Kidney epithelial cell (primary cell): ENCODE measurements around the gene RNF34. TPM values are rescaled to one million over a fixed set of nuclear protein-coding genes. Genes with fewer than 3 reads are reported as not detected.

ENCODE experiments used
- DNase-seq: peaks from one replicate; pipeline ENCODE4 v3.0.0-alpha.2; 2010; ENCODE audit warnings: low read depth
- H3K27me3 ChIP-seq: 2 replicates; pipeline ENCODE4 v1.6.0; 2011; ENCODE audit warnings: low read length; ENCODE audit not compliant: control insufficient read depth, insufficient read depth
- H3K36me3 ChIP-seq: 2 replicates; pipeline ENCODE4 v1.5.1; 2011; ENCODE audit warnings: low read length; ENCODE audit not compliant: control insufficient read depth, insufficient read depth
- H3K4me3 ChIP-seq: 2 replicates; pipeline ENCODE4 v1.5.1; 2011; ENCODE audit warnings: low read depth, mild to moderate bottlenecking, control low read depth, low read length
- total RNA-seq: library from RNA; depleted of rRNA; stranded (reverse); fragments of >200 nt; gene quantifications from 2 replicates; pipeline ENCODE4 v1.2.3, GENCODE V29; 2015
- TF ChIP-seq, protein P1 (sequence below): IDR thresholded peaks from 2 replicates; pipeline ENCODE4 v1.5.1; 2011; ENCODE audit warnings: mild to moderate bottlenecking, moderate library complexity, low read length, control low read depth, inconsistent platforms; ENCODE audit not compliant: insufficient read depth, poor library complexity, severe bottlenecking

RNF34 gene
- total RNA-seq, result 37.7 and 45.3 TPM in 2 replicates

GRCh38 chr12:121399391-121400331, at the start of gene RNF34:
Gene RNF34, plus strand, starts transcription at chr12:121400118. Its CDS starts 95 bp downstream, at chr12:121400213.
- TF ChIP-seq, protein P1, sequence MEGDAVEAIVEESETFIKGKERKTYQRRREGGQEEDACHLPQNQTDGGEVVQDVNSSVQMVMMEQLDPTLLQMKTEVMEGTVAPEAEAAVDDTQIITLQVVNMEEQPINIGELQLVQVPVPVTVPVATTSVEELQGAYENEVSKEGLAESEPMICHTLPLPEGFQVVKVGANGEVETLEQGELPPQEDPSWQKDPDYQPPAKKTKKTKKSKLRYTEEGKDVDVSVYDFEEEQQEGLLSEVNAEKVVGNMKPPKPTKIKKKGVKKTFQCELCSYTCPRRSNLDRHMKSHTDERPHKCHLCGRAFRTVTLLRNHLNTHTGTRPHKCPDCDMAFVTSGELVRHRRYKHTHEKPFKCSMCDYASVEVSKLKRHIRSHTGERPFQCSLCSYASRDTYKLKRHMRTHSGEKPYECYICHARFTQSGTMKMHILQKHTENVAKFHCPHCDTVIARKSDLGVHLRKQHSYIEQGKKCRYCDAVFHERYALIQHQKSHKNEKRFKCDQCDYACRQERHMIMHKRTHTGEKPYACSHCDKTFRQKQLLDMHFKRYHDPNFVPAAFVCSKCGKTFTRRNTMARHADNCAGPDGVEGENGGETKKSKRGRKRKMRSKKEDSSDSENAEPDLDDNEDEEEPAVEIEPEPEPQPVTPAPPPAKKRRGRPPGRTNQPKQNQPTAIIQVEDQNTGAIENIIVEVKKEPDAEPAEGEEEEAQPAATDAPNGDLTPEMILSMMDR, result no peak
- H3K4me3 ChIP-seq, result peak within 1 kb of the TSS; percentile 79
- H3K27me3 ChIP-seq, result no peaks in the 10 kb centered on the region
- peak; percentile 87 for DNase-seq
- no peaks in the 10 kb centered on the region for H3K36me3 ChIP-seq

DNA sequence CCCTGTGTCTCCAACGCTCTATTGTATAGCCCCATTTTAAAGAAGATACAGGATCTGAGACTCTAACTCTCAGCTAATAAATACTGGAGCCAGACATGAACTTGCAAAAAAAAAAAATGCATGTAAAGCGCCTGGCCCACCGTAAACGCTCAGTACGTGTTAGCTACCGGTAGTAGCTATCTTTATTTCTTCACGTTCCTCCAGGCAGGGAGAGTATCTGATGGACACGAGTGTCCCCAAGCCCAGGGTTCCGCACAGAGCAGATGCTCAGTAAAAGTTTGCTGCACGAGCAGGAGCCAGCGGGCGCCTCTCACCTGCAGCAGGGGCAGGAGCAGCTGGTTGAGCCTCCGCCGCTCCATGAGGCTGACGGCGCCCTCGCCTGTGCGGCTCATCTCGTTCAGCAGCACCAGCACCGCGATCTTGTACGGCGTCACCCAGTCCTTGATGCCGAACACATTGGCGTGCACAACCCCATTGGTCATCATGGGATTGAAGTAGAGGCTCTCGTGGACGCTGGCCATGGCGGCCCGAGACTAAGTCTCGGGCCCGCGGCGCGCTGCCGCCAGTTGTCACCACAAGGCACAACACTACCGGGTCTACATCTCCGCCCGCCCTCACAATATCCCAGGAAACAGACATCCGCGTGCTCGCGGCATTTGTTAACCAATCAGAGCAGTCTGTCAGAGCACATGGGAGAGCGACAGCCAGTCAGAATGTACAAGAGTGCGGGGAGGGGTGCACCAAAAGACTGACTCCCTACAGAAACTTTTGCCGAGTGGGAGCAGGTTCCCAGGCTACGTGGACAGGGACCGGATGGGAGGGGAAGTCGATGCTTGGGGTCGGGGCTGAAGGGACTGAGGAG, 47.9 kb upstream of the RNF34 start, which contains the start of gene ANAPC5:
ANAPC5 (minus strand) TSS at position 592 of the 862 bp plus-strand sequence; CDS start at position 521, 71 bp downstream.
- peak; percentile 97 for DNase-seq
- Histone ChIP-seq H3K36me3 (no peaks in the 10 kb centered on the region), H3K4me3 (peak within 1 kb of the TSS; percentile 72), H3K27me3 (no peaks in the 10 kb centered on the region)
- TF ChIP-seq, protein P1, result no peak

- no peaks in the 10 kb centered on the region for H3K36me3 ChIP-seq
- TF ChIP-seq, protein P1, result no peak
- no peaks in the 10 kb centered on the region for H3K27me3 ChIP-seq
- peak overlapping the region; percentile 72 for H3K4me3 ChIP-seq
- DNase-seq, result no peak
Observed at GRCh38 chr12:121352682-121353018, 47.3 kb upstream of the RNF34 start.

- TF ChIP-seq, protein P1, result no peak
- Histone ChIP-seq H3K4me3 (no peak overlapping the region), H3K36me3 (no peaks in the 10 kb centered on the region), H3K27me3 (no peaks in the 10 kb centered on the region)
- no peak for DNase-seq
Observed at GRCh38 chr12:121355818-121356217, 44.1 kb upstream of the RNF34 start.

- no peaks in the 10 kb centered on the region for H3K36me3 ChIP-seq
- DNase-seq, result no peak
- H3K27me3 ChIP-seq, result no peaks in the 10 kb centered on the region
- H3K4me3 ChIP-seq, result no peak overlapping the region
- TF ChIP-seq, protein P1, result no peak
Observed at GRCh38 chr12:121356657-121357056, 43.3 kb upstream of the RNF34 start.
